Endothelial cell of umbilical vein (primary cell): ENCODE results near the gene DERA.

ENCODE experiments used
- POLR2A ChIP-seq: IDR thresholded peaks from 2 replicates; pipeline ENCODE4 v1.6.1; 2012; ENCODE audit warnings: low read depth, mild to moderate bottlenecking, control low read depth, low read length
- POLR2AphosphoS5 ChIP-seq: IDR thresholded peaks from 2 replicates; pipeline ENCODE4 v1.6.1; 2012; ENCODE audit warnings: low read depth, mild to moderate bottlenecking, control low read depth, low read length, moderate library complexity; ENCODE audit not compliant: insufficient read depth
- TF ChIP-seq, protein P1 (sequence below), 2 donors: IDR thresholded peaks; 1 replicate in 1 of 2; 2 replicates in 1 of 2; pipeline ENCODE4 v1.5.1; 2011; ENCODE audit warnings: low read length in 2 of 2, mild to moderate bottlenecking in 2 of 2, moderate library complexity in 2 of 2, control low read depth in 1 of 2, inconsistent platforms in 1 of 2, low read depth in 1 of 2; ENCODE audit not compliant: insufficient read depth in 1 of 2; ENCODE audit errors: extremely low read depth in 1 of 2

DNA sequence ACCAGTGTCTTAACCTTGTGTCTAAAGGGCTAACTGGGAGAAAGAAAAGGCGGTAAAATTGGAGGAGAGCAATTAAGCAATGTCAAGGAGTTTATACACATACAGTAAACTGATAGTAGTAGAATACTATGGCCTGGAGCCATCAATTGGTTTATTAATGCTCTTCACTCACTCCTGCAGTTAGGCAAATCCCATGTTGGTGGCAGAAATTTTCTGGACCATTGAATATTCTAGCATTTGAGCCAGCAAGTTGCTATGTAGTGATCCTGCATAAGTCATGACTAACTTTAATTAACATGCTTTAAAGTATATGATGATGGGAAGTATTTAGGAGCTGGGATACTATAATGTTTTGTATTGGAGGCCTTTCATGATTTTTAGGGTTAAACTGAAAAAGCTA, 14.3 kb upstream of the DERA start:
- TF ChIP-seq, protein P1, sequence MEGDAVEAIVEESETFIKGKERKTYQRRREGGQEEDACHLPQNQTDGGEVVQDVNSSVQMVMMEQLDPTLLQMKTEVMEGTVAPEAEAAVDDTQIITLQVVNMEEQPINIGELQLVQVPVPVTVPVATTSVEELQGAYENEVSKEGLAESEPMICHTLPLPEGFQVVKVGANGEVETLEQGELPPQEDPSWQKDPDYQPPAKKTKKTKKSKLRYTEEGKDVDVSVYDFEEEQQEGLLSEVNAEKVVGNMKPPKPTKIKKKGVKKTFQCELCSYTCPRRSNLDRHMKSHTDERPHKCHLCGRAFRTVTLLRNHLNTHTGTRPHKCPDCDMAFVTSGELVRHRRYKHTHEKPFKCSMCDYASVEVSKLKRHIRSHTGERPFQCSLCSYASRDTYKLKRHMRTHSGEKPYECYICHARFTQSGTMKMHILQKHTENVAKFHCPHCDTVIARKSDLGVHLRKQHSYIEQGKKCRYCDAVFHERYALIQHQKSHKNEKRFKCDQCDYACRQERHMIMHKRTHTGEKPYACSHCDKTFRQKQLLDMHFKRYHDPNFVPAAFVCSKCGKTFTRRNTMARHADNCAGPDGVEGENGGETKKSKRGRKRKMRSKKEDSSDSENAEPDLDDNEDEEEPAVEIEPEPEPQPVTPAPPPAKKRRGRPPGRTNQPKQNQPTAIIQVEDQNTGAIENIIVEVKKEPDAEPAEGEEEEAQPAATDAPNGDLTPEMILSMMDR (IDR thresholded peaks at IDR 0.05; ENCODE audit: extremely low read depth in 1 of 2, insufficient read depth in 1 of 2, low read depth in 1 of 2, low read length in 2 of 2): no peak
- no peak for TF ChIP-seq POLR2AphosphoS5
- no peak for TF ChIP-seq POLR2A
